Muscle of arm (tissue), 12 donors: ENCODE data around the gene TBC1D14. TPM values are rescaled to one million over a fixed set of nuclear protein-coding genes. Genes with fewer than 3 reads are reported as not detected.
"Not testable (repeated sequence)": the region's sequence is repeated elsewhere in the genome, so short reads cannot be mapped to it uniquely, and the experiment has no call there.

Experiments
- DNase-seq: peaks from one replicate; pipeline ENCODE4 v3.0.0-alpha.2; 2013
- polyA plus RNA-seq, 12 donors: library from polyadenylated mRNA; unstranded; fragments of 120-200 nt; gene quantifications; one replicate each; pipeline ENCODE4 v1.2.1, GENCODE V29; 2013; ENCODE audit not compliant: insufficient read length in 12 of 12

Gene TBC1D14
- polyA plus RNA-seq, 12 donors, result 25.9 to 44.0 (median 41.0) TPM; not detected in 1

GRCh38 chr4:6969826-6970800 lies 60.5 kb downstream of the TBC1D14 start:
- no peak for DNase-seq

- DNase-seq, result no peak
Measured at GRCh38 chr4:6971536-6972374, 62.1 kb downstream of the TBC1D14 start.

DNA sequence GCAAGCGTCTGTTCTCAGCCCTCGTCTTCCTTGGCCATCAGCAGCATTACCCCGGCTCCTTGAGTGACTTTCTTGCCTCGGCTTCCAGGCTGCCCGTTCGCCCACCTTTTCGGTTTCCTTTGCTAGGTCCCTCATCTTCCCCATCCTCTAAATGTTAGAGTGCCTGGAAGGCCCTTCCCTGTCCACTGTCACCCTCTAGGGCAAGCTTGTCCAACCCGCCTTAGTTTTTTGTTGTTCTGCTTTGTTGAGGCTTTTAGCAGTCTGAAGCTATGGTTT lies 62.7 kb downstream of the TBC1D14 start:
- DNase-seq, result no peak

GRCh38 chr4:6972911-6973310 lies 63.3 kb downstream of the TBC1D14 start:
- no peak for DNase-seq

GRCh38 chr4:6974138-6974848 lies 64.7 kb downstream of the TBC1D14 start:
- peak; percentile 89 for DNase-seq

- DNase-seq, result not testable (repeated sequence)
Measured at GRCh38 chr4:6977846-6978245, 68.2 kb downstream of the TBC1D14 start.

DNA sequence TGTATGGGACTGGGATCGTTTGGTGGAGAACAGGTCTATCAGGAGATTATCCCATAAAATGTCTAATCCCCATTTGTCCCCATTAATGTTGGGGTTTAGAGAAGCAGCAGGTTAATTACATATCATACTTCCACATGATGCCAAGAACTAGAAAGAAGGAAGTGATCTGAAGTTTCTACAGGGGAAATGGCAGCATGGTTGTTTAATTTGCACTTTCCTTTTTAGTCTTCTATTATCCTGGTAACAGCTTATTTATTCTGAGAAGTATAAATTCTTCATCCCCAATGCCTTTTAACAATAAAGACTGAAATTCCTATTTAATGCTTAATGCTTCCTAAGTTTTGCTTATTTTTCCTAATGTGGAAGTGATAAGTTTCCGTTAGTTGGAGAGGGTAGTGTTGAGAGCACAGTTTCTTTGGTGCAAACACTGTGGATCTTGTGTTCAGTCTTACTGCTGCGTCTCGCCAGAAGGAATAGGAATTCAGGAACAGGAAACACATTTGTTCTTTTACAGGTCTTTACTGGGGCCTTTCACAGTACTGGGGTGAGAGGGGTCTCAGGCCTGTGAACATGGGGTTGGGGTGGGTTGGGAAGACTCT lies 74.0 kb downstream of the TBC1D14 start:
- no peak for DNase-seq

GRCh38 chr4:6984612-6985425 lies 75.2 kb downstream of the TBC1D14 start:
- DNase-seq, result no peak

DNA sequence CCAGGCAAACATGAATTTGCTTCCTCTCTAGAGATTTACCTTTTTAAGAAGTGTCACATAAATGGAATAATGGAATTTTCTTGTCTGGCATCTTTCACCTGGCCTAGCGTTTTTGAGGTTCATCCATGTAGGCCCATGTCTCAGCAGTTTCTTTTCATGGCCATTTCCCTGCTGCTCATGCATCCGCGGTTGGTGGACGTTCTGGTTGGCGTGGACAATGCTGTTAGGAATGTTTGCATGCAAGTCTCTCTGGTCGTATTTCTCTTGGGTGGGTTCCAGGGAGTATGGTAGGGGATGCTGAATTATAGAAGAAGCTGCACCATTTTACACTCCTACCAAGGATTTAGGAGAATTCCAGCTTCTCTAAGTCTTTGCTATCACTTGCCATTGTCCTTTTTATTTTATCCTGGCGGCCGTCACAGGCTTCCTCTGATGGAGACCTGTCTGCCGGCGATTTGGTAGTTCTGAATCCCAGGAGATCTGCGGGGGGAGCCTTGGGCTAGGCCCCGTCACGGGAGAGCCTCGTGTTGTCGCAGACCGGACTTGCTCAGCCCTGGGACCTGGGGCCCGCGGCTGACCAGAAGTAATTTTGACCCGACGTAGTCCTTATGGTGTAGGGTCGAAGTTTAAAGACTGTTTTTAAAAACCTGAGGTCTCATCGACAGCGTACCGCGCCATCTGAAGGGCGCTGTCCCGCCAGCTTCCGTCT lies 76.6 kb downstream of the TBC1D14 start:
- no peak for DNase-seq

DNA sequence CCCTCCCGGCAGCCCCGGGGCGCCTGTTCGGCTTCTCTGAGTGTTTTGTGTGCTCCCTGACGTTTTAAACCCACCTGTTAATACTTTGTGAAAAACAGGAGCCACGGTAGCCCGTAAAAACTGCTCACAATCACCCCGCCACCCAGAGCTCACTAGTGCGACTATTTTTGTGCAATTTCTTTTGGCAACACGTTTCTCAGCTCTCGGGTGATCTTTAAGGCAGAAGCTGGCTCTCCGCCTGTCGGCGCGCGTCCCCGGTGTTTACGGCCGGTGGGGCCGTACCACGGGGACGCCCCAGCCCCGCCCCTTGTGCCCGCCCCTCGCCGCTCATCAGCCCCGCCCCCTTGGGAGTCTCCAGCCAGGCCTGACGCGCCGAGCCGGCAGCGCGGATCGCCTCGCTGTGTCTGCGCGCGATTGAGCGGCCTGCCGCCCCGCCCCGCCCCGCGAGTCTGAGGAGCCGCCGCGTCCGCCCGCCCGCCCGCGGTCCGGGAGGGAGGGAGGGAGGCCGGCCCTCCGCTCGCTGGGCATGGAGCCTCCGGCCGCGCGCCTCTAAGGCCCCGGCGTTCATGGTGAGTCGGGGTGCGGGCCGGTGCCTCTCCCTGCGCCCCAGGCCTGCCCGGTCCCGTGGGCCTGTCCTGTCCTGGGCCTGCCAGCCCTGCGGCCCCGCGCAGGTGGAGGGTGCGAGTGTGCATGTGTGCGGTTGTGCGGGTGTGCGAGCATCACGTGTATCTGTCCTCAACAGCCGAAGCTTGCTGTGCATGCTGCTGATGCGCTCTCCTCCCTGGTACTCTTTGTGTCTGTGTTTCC lies 77.4 kb downstream of the TBC1D14 start:
- DNase-seq, result peak; percentile 94

DNA sequence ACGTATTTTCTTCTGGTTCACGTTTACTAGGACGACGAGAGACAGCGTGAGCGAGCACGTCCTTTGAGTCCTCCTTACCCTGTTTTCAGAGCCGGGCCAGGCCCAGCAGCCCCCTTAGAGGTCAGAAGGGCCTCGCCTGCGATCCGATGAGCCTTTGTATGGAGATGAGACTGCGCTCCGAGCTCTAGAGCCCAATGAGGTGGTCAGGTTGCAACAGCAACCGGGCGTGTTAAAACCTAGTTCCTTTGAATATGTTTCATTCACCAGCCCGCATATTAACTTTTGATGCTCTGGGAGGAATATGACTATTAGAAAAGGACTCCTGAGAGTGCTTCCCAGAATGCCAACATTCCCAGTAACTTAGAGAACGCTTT lies 77.9 kb downstream of the TBC1D14 start:
- DNase-seq, result no peak

DNA sequence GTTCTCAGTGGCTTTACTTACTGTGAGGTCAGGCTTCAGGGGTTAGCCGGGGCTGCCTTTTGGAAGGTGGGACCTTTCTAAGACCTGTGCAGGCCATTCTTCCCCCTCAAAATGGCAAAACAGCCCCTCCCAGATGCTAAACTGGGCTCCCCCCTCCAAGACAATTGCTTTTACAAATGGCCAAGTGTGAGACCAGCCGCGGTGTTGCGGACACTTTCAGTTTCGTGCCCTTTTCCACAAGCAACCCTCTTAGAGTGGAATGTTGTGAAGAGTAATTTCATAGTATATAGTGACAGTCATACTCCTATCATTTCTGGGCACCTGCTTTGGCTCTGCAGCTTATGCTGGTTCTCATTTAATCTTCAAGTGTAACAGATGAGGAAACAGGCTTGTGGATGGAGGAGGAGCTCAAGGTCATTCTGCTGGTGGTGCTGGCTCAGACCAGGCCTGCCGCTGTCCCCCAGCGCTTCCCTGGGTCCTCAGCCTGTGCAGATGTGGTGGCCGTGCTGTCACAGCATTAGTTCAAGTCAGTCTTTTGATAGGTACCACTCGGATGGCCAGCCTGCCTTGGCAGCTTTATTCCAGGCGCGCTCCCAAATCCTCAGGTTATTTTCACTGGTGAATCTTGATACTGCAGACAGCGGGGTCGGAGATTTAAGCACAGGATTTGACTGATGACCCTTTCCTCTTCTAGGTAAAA lies 78.5 kb downstream of the TBC1D14 start:
- DNase-seq, result no peak

DNA sequence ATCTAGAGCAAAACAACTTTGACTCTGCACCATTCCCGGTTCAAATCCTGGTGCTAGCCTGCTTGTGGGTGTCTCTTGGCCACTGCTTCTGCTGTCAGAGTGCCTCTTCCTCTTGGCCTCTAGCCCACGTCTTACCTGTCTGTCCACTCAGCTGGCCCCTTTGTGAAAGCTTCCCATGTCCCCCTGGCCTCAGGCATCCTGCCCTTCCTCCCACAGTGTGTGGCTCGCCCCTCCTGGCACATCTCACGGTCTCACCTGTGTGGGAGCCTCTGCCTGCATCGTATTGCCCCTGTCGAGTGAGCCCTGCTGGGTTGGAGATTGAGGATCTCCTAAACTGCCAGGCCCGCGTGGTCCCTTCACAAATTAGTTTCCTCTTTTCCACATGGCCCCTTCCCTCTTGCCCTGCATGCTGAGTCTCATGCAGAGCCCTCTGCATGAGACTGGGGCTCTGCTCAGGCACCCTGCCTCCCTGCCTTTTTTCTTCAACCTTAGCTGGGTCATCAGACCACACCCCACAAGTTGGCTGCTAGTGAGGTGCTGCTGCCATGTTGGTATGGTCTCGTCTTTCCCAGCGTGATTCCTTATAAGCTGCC lies 79.8 kb downstream of the TBC1D14 start:
- DNase-seq, result no peak

DNA sequence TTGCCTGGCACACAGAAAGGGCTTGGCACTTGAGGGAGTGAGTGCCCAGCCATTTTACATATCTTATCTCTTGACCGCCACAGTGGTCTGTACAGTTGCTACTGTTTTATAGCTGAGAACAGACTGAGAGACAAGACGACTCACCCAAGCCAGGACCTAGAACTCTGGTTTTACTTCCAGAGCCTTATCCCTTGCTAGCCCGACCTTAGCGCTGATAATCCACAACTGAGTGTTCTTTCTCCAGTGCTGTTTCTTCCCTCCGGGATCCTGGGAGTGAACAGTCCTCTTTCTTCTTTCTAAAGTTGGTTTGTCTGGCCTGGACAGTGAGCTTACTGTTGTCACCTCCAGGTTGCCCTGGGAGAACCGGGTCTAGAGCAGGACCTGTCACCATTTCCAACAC lies 81.0 kb downstream of the TBC1D14 start:
- no peak for DNase-seq

DNA sequence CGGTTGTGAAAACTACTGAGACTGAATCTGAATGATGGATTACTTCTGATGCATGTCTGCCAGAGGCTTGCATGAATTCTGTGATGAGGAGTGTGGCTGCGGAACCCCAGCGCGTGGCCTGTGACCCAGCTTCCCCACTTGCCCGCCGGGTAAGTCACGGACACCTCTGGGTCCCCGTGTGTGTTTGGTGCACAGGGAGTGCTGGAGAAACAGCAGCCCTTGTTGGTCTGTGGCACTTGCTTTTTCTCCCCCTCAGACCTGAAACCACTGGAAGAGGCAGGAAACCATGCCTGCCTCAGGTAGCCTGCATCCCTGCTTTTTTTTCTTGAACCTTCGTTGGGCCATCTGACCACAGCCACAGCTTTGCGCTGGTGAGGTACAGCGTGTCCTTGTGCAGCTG lies 81.6 kb downstream of the TBC1D14 start:
- DNase-seq, result no peak

- no peak for DNase-seq
Measured at GRCh38 chr4:6991771-6992557, 82.3 kb downstream of the TBC1D14 start.
